Common myeloid progenitor, CD34-positive (primary cell): Measurements from ENCODE around the gene SHMT1.
A peak's percentile ranks its signal among the peaks of the same experiment; 100 is the strongest.
"Not testable (repeated sequence)": the region's sequence is repeated elsewhere in the genome, so short reads cannot be mapped to it uniquely, and the experiment has no call there.

ENCODE experiments used
- CTCF ChIA-PET: fragments of 350-600 bp; sonication (Branson Sonifier 250); formaldehyde crosslinking; loops from one replicate; lab custom pipeline; 2021; ENCODE audit warnings: antibody characterized with exemption; lab: Charles Lee
- POLR2A ChIA-PET: fragments of 350-600 bp; sonication (Branson Sonifier 250); formaldehyde crosslinking; loops from one replicate; lab custom pipeline; 2021; ENCODE audit warnings: antibody characterized with exemption; lab: Charles Lee
- DNase-seq, 3 donors: peaks; one replicate each; pipeline versions ENCODE4 v3.0.0 to v3.0.0-alpha.2; 2013
- H3K27ac ChIP-seq, 2 experiments: 1 replicate in 1 of 2; 2 replicates in 1 of 2; pipeline ENCODE4 v1.7.0; 2013; ENCODE audit warnings: inconsistent platforms in 2 of 2, low read length in 2 of 2, mild to moderate bottlenecking in 2 of 2, low read depth in 1 of 2, moderate library complexity in 1 of 2; ENCODE audit not compliant: severe bottlenecking in 2 of 2, insufficient read depth in 1 of 2, poor library complexity in 1 of 2
- H3K27me3 ChIP-seq, 5 experiments: replicated peaks in 2 of 5; 1 replicate in 3 of 5; 2 replicates in 2 of 5; pipeline versions ENCODE4 v1.6.1 to v1.7.0; 2013; ENCODE audit warnings: low read length in 4 of 5, mild to moderate bottlenecking in 2 of 5, moderate library complexity in 2 of 5, inconsistent platforms in 1 of 5; ENCODE audit not compliant: insufficient read depth in 5 of 5, control insufficient read depth in 4 of 5
- H3K36me3 ChIP-seq, 4 experiments: 1 replicate in 2 of 4; 2 replicates in 2 of 4; pipeline versions ENCODE4 v1.6.1 to v1.7.0; 2013; ENCODE audit warnings: low read length in 3 of 4, control low read depth in 1 of 4, mild to moderate bottlenecking in 1 of 4; ENCODE audit not compliant: control insufficient read depth in 4 of 4, insufficient read depth in 4 of 4
- H3K4me1 ChIP-seq, 4 experiments: 1 replicate in 3 of 4; 2 replicates in 1 of 4; pipeline versions ENCODE4 v1.6.1 to v1.7.1; 2013; ENCODE audit warnings: low read length in 3 of 4, mild to moderate bottlenecking in 3 of 4, control low read depth in 1 of 4, inconsistent platforms in 1 of 4, moderate library complexity in 1 of 4; ENCODE audit not compliant: control insufficient read depth in 4 of 4, insufficient read depth in 4 of 4; ENCODE audit errors: control extremely low read depth in 1 of 4
- H3K4me3 ChIP-seq, 7 experiments: 1 replicate in 4 of 7; 2 replicates in 3 of 7; pipeline versions ENCODE4 v1.5.1 to v1.7.0; 2013; ENCODE audit warnings: mild to moderate bottlenecking in 7 of 7, low read length in 6 of 7, moderate library complexity in 6 of 7, inconsistent platforms in 2 of 7, low read depth in 2 of 7, control low read depth in 1 of 7; ENCODE audit not compliant: insufficient read depth in 4 of 7, control insufficient read depth in 1 of 7; ENCODE audit errors: extremely low read depth in 1 of 7
- H3K9me3 ChIP-seq, 5 experiments: 1 replicate in 4 of 5; 2 replicates in 1 of 5; pipeline versions ENCODE4 v1.6.1 to v1.7.1; 2013; ENCODE audit warnings: low read length in 4 of 5, mild to moderate bottlenecking in 2 of 5, inconsistent platforms in 1 of 5, low read depth in 1 of 5, moderate library complexity in 1 of 5; ENCODE audit not compliant: control insufficient read depth in 4 of 5, insufficient read depth in 2 of 5; ENCODE audit errors: control extremely low read depth in 1 of 5
- WGBS: methylation state at CpG from one replicate; pipeline ENCODE4 v1.1.5; 2013; ENCODE audit not compliant: insufficient coverage; 5-methylcytosine and 5-hydroxymethylcytosine counted together

The SHMT1 gene

DNA sequence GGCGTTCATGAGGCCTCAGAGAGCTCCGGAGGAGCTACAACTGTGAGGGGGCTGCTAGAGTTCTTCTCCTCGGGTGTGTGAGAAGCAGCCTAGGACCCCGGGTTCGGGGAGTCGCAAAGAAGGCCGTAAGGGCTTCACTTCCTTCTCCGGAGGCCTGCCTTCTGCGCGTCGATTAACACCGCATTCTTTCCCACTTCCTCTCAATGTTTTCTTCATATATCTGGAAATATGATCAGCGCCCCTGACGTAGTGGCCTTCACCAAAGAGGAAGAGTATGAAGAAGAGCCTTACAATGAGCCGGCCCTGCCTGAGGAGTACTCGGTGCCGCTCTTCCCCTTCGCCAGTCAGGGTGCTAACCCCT is 47.8 kb downstream of the SHMT1 start:
- no peaks in the 10 kb centered on the region for H3K9me3 ChIP-seq
- peaks cover 20 to 60% (median 47%) of the 10 kb centered on the region in 4 experiments for H3K4me1 ChIP-seq
- DNase-seq: peak; percentile 60 to 68 (median 60)
- peak overlapping the region; percentile 86 to 98 (median 93) for H3K4me3 ChIP-seq
- ChIA-PET CTCF (interaction anchor here (1.4 kb wide), 1 partner anchor 15 kb away, joined by 4 read pairs; no protein-coding TSS in a partner anchor), POLR2A (no interaction called here)
- peak overlapping the region; percentile 94 to 98 for H3K27ac ChIP-seq
- no peaks in the 10 kb centered on the region for H3K27me3 ChIP-seq
- WGBS: 6% methylated on average over 14 of the region's 18 CpGs
- peaks cover 0 to 57% (median 32%) of the 10 kb centered on the region in 4 experiments for H3K36me3 ChIP-seq

DNA sequence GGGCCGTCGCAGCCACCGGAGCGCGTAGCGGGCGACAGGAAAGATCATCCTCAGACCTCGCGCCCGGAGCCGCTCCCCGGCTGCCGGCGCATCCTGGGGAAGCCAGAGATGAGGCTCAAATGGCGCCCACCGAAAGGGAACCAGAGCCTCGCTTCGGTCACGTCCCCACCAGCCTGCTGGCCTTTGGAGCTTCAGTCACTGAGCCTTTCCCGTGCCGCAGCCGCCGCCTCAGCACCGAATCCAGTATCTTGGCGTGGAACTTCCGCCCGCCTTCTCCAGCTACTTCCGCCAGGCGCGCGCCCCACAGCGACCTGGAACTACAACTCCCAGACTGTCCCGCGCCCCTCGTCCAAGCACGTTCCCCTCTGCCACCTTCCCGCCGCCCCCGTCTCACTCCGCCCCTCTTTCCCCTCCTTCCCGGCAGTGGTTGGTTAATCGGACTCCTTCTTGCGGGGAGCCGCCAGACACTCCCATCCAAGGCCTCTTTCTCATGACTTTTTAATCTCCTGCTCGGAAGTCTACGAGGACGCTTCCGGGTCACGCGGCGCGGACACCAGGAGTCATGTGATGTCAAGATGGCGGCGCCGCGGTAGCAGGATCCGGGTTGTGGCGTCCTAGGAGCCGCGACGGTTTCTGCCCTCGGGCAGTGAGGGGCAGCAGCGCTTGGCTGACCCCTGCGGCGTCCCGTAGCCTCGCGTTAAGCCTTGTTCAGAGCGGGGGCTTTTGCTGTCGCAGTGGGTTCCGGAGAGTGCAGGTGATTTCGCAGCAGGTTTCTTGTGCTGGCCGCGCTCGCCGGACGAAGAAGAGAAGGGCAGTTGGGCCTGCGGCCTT is 48.4 kb downstream of the SHMT1 start, which contains the start of the genes SMCR8 and TOP3A:
Gene SMCR8, plus strand, starts transcription at position 563 of the 831 bp plus-strand sequence. CDS start 497 bp downstream, outside the sequence.
Gene TOP3A, minus strand, starts transcription at position 264 of the 831 bp plus-strand sequence. Its CDS starts 216 bp downstream, at position 48.
- Histone ChIP-seq H3K4me1 (peaks cover 20 to 60% (median 45%) of the 10 kb centered on the region in 4 experiments), H3K27ac (peak within 1 kb of the TSS; percentile 94 to 98), H3K9me3 (no peaks in the 10 kb centered on the region), H3K36me3 (peaks cover 0 to 54% (median 30%) of the 10 kb centered on the region in 4 experiments), H3K27me3 (no peaks in the 10 kb centered on the region), H3K4me3 (peak within 1 kb of the TSS; percentile 86 to 98 (median 93))
- POLR2A ChIA-PET: no interaction called here
- WGBS: under 1% methylated on average over 70 of the region's 78 CpGs
- CTCF ChIA-PET: interaction anchor here (1.4 kb wide), 1 partner anchor 14 kb away, joined by 4 read pairs; no protein-coding TSS in a partner anchor
- DNase-seq: peak; percentile 98 to 99 (median 99)

- Histone ChIP-seq H3K36me3 (peaks cover 0 to 49% (median 30%) of the 10 kb centered on the region in 4 experiments), H3K9me3 (no peaks in the 10 kb centered on the region), H3K4me3 (peak overlapping the region; percentile 86 to 98 (median 93)), H3K4me1 (peaks cover 20 to 55% (median 41%) of the 10 kb centered on the region in 4 experiments), H3K27me3 (no peaks in the 10 kb centered on the region), H3K27ac (peak overlapping the region; percentile 37 to 98)
- ChIA-PET POLR2A (no interaction called here), CTCF (interaction anchor here (1.4 kb wide), 1 partner anchor 14 kb away, joined by 4 read pairs; no protein-coding TSS in a partner anchor)
- 0% methylated on average over 38 of the region's 39 CpGs for WGBS
- DNase-seq: peak in 2 of 3 donors; percentile 4 to 12
Measured at GRCh38 chr17:18314059-18314730, 49.2 kb downstream of the SHMT1 start.

DNA sequence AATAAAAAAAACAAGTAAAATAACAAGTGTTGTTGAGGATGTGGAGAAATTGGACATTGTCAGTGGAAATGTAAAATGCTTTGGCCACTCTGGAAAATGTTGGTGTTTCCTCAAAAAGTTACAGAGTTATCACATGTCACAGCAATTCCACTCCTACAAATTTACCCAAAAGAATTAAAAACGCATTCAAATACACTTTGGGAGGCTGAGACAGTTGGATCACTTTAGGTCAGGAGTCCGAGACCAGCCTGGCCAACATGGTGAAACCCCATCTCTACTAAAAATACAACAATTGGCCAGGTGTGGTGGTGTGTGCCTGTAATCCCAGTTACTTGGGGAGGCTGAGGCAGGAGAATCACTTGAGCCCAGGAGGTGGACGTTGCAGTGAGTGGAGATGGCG is 54.1 kb downstream of the SHMT1 start:
- DNase-seq: no peak
- H3K4me1 ChIP-seq: peaks cover 8 to 19% (median 13%) of the 10 kb centered on the region in 4 experiments
- POLR2A ChIA-PET: no interaction called here
- H3K27me3 ChIP-seq: no peaks in the 10 kb centered on the region
- CTCF ChIA-PET: no interaction called here
- peaks cover 7 to 54% (median 38%) of the 10 kb centered on the region in 4 experiments for H3K36me3 ChIP-seq
- H3K9me3 ChIP-seq: no peaks in the 10 kb centered on the region
- no peak overlapping the region for H3K27ac ChIP-seq
- H3K4me3 ChIP-seq: no peak overlapping the region
- no CpG with 5 or more reads among the region's 4 CpGs for WGBS

DNA sequence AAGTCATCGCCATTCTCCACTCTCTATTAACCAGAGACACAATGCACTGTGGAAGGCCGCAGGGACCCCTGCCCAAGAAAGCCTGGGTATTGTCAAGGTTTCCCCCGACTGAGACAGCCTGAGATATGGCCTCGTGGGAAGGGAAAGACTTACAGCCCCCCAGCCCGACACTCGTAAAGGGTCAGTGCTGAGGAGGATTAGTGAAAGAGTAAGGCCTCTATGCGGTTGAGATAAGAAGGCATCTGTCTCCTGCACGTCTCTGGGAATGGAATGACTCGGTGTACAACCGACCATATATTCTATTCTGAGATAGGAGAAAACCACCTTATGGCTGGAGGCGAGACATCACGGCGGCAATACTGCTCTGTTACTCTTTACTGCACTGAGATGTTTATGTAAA is 60.1 kb downstream of the SHMT1 start:
- CTCF ChIA-PET: interaction anchor here (1.0 to 2.2 kb wide), 2 partner anchors 9 to 18 kb away, joined by 3 to 6 read pairs; no protein-coding TSS in a partner anchor
- H3K4me3 ChIP-seq, H3K9me3 ChIP-seq, H3K4me1 ChIP-seq, DNase-seq, H3K27ac ChIP-seq, H3K27me3 ChIP-seq, POLR2A ChIA-PET: not testable (repeated sequence)
- 96% methylated on average over 11 of the region's 13 CpGs for WGBS
- peaks cover 20 to 80% (median 59%) of the 10 kb centered on the region in 4 experiments for H3K36me3 ChIP-seq

DNA sequence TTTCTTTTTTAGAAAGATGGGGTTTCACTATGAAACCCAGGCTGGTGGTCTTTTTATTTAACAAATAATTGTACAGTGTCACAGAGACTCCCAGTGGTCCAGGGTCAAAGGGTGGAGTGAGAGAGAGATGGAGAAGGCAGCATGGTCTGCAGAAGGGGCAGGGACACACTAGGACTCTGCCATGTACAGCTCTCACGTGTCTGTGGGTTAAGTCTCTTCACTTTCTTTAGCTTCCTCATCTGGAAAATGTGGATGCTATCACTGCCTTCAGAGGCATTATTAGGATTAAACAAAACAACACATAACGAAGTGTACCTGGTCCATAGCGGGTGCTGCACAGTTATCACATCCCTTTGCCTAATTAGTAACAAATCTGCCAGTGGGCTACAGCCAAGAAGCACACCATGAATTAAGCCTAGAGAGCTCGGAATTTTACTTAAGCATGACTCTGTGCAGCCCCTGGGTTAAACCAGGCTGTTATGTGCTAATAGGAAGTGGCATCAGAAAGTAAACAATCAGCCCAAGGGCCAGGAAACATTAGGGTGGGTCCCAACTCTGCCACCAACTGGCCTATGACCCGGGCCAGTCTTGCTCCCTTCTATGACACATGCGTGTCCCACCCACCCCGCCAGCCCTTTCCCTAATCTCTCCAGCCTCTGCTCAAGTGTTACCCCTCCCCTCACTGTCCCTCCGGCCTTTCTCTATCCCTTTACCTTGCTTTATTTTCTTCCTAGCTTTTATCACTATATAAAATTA is 62.4 kb downstream of the SHMT1 start:
- peaks cover 0 to 5% (median 0%) of the 10 kb centered on the region in 4 experiments for H3K4me1 ChIP-seq
- H3K4me3 ChIP-seq: no peak overlapping the region
- WGBS: 86% methylated on average over 7 of the region's 8 CpGs
- no peaks in the 10 kb centered on the region for H3K9me3 ChIP-seq
- peaks cover 17 to 67% (median 49%) of the 10 kb centered on the region in 4 experiments for H3K36me3 ChIP-seq
- no peak overlapping the region for H3K27ac ChIP-seq
- ChIA-PET POLR2A (interaction anchor here (0.6 kb wide), 1 partner anchor 310 kb away, joined by 5 read pairs; no protein-coding TSS in a partner anchor), CTCF (interaction anchor here (0.9 to 2.2 kb wide), 4 partner anchors 12 to 22 kb away, joined by 3 to 6 read pairs (median 4); partner anchors contain the start of genes SMCR8 and TOP3A)
- H3K27me3 ChIP-seq: no peaks in the 10 kb centered on the region
- DNase-seq: no peak
